ENCODE results near the gene BRMS1L.
A peak's percentile ranks its signal among the peaks of the same experiment; 100 is the strongest.
"Not testable (repeated sequence)": the region's sequence is repeated elsewhere in the genome, so short reads cannot be mapped to it uniquely, and the experiment has no call there.

The BRMS1L gene

GRCh38 chr14:35826218-35826951 lies at the start of gene BRMS1L:
TSS of gene BRMS1L (plus strand) at chr14:35826338. CDS start at chr14:35826517, 179 bp downstream.
- peak; percentile 99 for DNase-seq (ENCODE audit: low spot score)

GRCh38 chr14:35776823-35777222 lies 49.3 kb upstream of the BRMS1L start:
- no peak for DNase-seq (ENCODE audit: low spot score)

GRCh38 chr14:35777550-35777949 lies 48.6 kb upstream of the BRMS1L start:
- not testable (repeated sequence) for DNase-seq (ENCODE audit: low spot score)

- no peak for DNase-seq (ENCODE audit: low spot score)
Measured at GRCh38 chr14:35779368-35779767, 46.8 kb upstream of the BRMS1L start.

- no peak for DNase-seq (ENCODE audit: low spot score)
Measured at GRCh38 chr14:35783699-35784098, 42.4 kb upstream of the BRMS1L start.

- no peak for DNase-seq (ENCODE audit: low spot score)
Measured at GRCh38 chr14:35786856-35787255, 39.3 kb upstream of the BRMS1L start.

- DNase-seq (ENCODE audit: low spot score): no peak
Measured at GRCh38 chr14:35789651-35790050, 36.5 kb upstream of the BRMS1L start.

GRCh38 chr14:35797796-35798195 lies 28.3 kb upstream of the BRMS1L start:
- DNase-seq (ENCODE audit: low spot score): no peak

GRCh38 chr14:35806006-35806907 lies 19.9 kb upstream of the BRMS1L start:
- no peak for DNase-seq (ENCODE audit: low spot score)

GRCh38 chr14:35807131-35807961 lies 18.8 kb upstream of the BRMS1L start:
- DNase-seq (ENCODE audit: low spot score): no peak

- DNase-seq (ENCODE audit: low spot score): peak; percentile 40
Measured at GRCh38 chr14:35808076-35808637, 18.0 kb upstream of the BRMS1L start.

GRCh38 chr14:35808638-35809563 lies 17.2 kb upstream of the BRMS1L start, which contains the start of gene RALGAPA1:
TSS of gene RALGAPA1 (minus strand) at chr14:35809295. CDS start at chr14:35808835, 460 bp downstream.
- peak; percentile 93 for DNase-seq (ENCODE audit: low spot score)

- DNase-seq (ENCODE audit: low spot score): no peak
Measured at GRCh38 chr14:35809597-35809996, 16.5 kb upstream of the BRMS1L start.

- no peak for DNase-seq (ENCODE audit: low spot score)
Measured at GRCh38 chr14:35810963-35811362, 15.2 kb upstream of the BRMS1L start.

GRCh38 chr14:35814371-35815005 lies 11.7 kb upstream of the BRMS1L start:
- DNase-seq (ENCODE audit: low spot score): peak; percentile 77

- DNase-seq (ENCODE audit: low spot score): peak; percentile 78
Measured at GRCh38 chr14:35818346-35819115, 7.6 kb upstream of the BRMS1L start.

GRCh38 chr14:35819591-35820540 lies 6.3 kb upstream of the BRMS1L start:
- DNase-seq (ENCODE audit: low spot score): no peak
